Measurements from ENCODE around the gene MRFAP1.

DNA sequence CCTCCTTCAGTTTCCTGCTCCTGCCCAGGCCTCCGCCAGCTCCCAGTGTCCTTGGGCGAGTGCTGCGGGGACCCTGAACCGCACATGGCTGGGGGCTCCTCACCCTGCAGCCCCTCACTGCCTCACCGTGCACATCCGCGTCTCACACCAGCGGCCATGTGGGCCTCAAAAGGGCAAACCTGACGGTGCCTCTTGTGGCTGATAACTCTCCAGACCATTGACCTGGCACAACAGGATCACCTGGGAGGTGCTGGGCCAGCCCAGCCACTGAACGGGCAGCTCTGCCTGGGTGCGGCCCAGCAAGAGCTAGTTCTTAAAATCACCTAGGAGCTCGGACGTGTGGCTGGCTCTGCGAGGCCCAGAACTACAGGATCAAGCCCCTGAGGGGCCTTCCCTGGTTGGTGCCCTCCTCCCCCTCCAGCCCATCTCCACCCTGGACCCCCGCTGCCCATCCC, 49.0 kb downstream of the MRFAP1 start:
- TF ChIP-seq, protein P1, sequence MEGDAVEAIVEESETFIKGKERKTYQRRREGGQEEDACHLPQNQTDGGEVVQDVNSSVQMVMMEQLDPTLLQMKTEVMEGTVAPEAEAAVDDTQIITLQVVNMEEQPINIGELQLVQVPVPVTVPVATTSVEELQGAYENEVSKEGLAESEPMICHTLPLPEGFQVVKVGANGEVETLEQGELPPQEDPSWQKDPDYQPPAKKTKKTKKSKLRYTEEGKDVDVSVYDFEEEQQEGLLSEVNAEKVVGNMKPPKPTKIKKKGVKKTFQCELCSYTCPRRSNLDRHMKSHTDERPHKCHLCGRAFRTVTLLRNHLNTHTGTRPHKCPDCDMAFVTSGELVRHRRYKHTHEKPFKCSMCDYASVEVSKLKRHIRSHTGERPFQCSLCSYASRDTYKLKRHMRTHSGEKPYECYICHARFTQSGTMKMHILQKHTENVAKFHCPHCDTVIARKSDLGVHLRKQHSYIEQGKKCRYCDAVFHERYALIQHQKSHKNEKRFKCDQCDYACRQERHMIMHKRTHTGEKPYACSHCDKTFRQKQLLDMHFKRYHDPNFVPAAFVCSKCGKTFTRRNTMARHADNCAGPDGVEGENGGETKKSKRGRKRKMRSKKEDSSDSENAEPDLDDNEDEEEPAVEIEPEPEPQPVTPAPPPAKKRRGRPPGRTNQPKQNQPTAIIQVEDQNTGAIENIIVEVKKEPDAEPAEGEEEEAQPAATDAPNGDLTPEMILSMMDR (IDR thresholded peaks at IDR 0.05) = no peak
- no peak for TF ChIP-seq POLR2A (IDR thresholded peaks at IDR 0.05)
